Cardiac muscle cell (in vitro differentiated cells and primary cell): ENCODE data around the gene TNK1. TPM values are rescaled to one million over a fixed set of nuclear protein-coding genes. Genes with fewer than 3 reads are reported as not detected.

Source experiments
- DNase-seq, 2 donors: peaks; one replicate each; pipeline versions ENCODE4 v3.0.0 to v3.0.0-alpha.2; 2010 to 2017; ENCODE audit warnings: low read depth in 1 of 2, low spot score in 1 of 2
- H3K27ac ChIP-seq: fragments of 200-600 bp; sonication (generic); 2 replicates; pipeline ENCODE4 v1.5.1; 2016
- H3K27me3 ChIP-seq: fragments of 200-600 bp; sonication (generic); 2 replicates; pipeline ENCODE4 v1.6.0; 2016; ENCODE audit warnings: control low read depth
- H3K36me3 ChIP-seq: fragments of 200-600 bp; sonication (generic); 2 replicates; pipeline ENCODE4 v1.5.1; 2016; ENCODE audit warnings: control low read depth
- H3K4me1 ChIP-seq: fragments of 200-600 bp; sonication (generic); 2 replicates; pipeline ENCODE4 v1.8.1; 2017; ENCODE audit warnings: low read depth, mild to moderate bottlenecking, mixed run types
- H3K4me3 ChIP-seq: fragments of 200-600 bp; sonication (generic); 2 replicates; pipeline ENCODE4 v1.5.1; 2016; ENCODE audit warnings: mild to moderate bottlenecking
- H3K9me3 ChIP-seq: fragments of 200-600 bp; sonication (generic); 2 replicates; pipeline ENCODE4 v1.5.1; 2017; ENCODE audit warnings: low read depth, mild to moderate bottlenecking, control low read depth
- CTCF ChIP-seq: IDR thresholded peaks from 2 replicates; pipeline ENCODE4 v1.5.1; 2012; ENCODE audit warnings: low read depth, mild to moderate bottlenecking, low read length
- polyA plus RNA-seq: library from polyadenylated mRNA; unstranded; fragments of >200 nt; fragmentation: Nextera tagmentation; extraction: Ambion mirVana; gene quantifications from 2 replicates; pipeline ENCODE4 v1.2.1, GENCODE V29; 2016
- total RNA-seq: library from RNA; depleted of rRNA; stranded (reverse); fragments of >200 nt; gene quantifications from 2 replicates; pipeline ENCODE4 v1.2.3, GENCODE V29; 2016

The TNK1 gene
- total and polyA plus RNA-seq, 2 experiments from 2014 or later, result 2.6 to 2.9 TPM

- TF ChIP-seq CTCF, result no peak
- Histone ChIP-seq H3K36me3 (no peaks in the 10 kb centered on the region), H3K27me3 (no peaks in the 10 kb centered on the region), H3K27ac (no peak overlapping the region), H3K4me1 (peaks cover 4% of the 10 kb centered on the region), H3K9me3 (no peaks in the 10 kb centered on the region), H3K4me3 (peak overlapping the region; percentile 74)
- DNase-seq, result no peak
Observed at GRCh38 chr17:7392696-7393612, 12.1 kb downstream of the TNK1 start.

GRCh38 chr17:7393613-7394451 is 12.9 kb downstream of the TNK1 start:
- TF ChIP-seq CTCF, result no peak
- Histone ChIP-seq H3K4me3 (peak overlapping the region; percentile 74), H3K36me3 (no peaks in the 10 kb centered on the region), H3K27me3 (no peaks in the 10 kb centered on the region), H3K9me3 (no peaks in the 10 kb centered on the region), H3K27ac (no peak overlapping the region), H3K4me1 (peaks cover 4% of the 10 kb centered on the region)
- peak; percentile 16 to 60 for DNase-seq

GRCh38 chr17:7394452-7395191 is 13.7 kb downstream of the TNK1 start, which contains the start of gene PLSCR3:
Gene PLSCR3 (minus strand): TSS chr17:7394525. CDS start chr17:7394110, 415 bp downstream.
- H3K27ac ChIP-seq, result peak within 1 kb of the TSS; percentile 87
- no peaks in the 10 kb centered on the region for H3K36me3 ChIP-seq
- H3K27me3 ChIP-seq, result no peaks in the 10 kb centered on the region
- peak; percentile 40 for TF ChIP-seq CTCF
- peak; percentile 89 to 93 for DNase-seq
- no peaks in the 10 kb centered on the region for H3K9me3 ChIP-seq
- peaks cover 4% of the 10 kb centered on the region for H3K4me1 ChIP-seq
- H3K4me3 ChIP-seq, result peak within 1 kb of the TSS; percentile 74

- Histone ChIP-seq H3K4me1 (peaks cover 4% of the 10 kb centered on the region), H3K36me3 (no peaks in the 10 kb centered on the region), H3K27ac (no peak overlapping the region), H3K9me3 (no peaks in the 10 kb centered on the region), H3K4me3 (no peak overlapping the region), H3K27me3 (no peaks in the 10 kb centered on the region)
- DNase-seq, result no peak
- no peak for TF ChIP-seq CTCF
Observed at GRCh38 chr17:7396147-7396546, 15.3 kb downstream of the TNK1 start.

- Histone ChIP-seq H3K4me3 (no peak overlapping the region), H3K4me1 (peaks cover 13% of the 10 kb centered on the region), H3K9me3 (no peaks in the 10 kb centered on the region), H3K27me3 (no peaks in the 10 kb centered on the region), H3K27ac (no peak overlapping the region), H3K36me3 (no peaks in the 10 kb centered on the region)
- DNase-seq, result no peak
- TF ChIP-seq CTCF, result no peak
Observed at GRCh38 chr17:7398612-7399011, 17.7 kb downstream of the TNK1 start.
